ENCODE measurements around the gene NUDT16L1. TPM values are rescaled to one million over a fixed set of nuclear protein-coding genes. Genes with fewer than 3 reads are reported as not detected.

Gene NUDT16L1
- total RNA-seq, 2 experiments from 2014 or later, result 14.9 to 15.9 TPM

- H3K27ac ChIP-seq (ENCODE audit: low read depth, low read length, poor library complexity, severe bottlenecking), result no peak overlapping the region
- H3K9me3 ChIP-seq (ENCODE audit: low read length), result no peaks in the 10 kb centered on the region
- H3K4me1 ChIP-seq (ENCODE audit: insufficient read depth, low read length, poor library complexity, severe bottlenecking), result no peaks in the 10 kb centered on the region
- POLR2A ChIA-PET, result no interaction called here
- CTCF ChIA-PET (ENCODE audit: unreplicated experiment), result no interaction called here
- H3K9me2 ChIP-seq (ENCODE audit: insufficient read depth, low read length), result no peaks in the 10 kb centered on the region
- no peaks in the 10 kb centered on the region for H3K79me2 ChIP-seq (ENCODE audit: insufficient read depth, low read depth, low read length)
- H3K4me3 ChIP-seq (ENCODE audit: low read depth, low read length, poor library complexity, severe bottlenecking), result no peak overlapping the region
- no peak overlapping the region for H3K4me2 ChIP-seq (ENCODE audit: low read length)
- H2AFZ ChIP-seq (ENCODE audit: low read length), result no peak overlapping the region
- H4K20me1 ChIP-seq (ENCODE audit: insufficient read depth, low read length), result no peaks in the 10 kb centered on the region
- TF ChIP-seq EZH2phosphoT487 (IDR thresholded peaks at IDR 0.05; ENCODE audit: borderline replicate concordance, low read depth, low read length) (no peak), CTCF (conservative IDR thresholded peaks at IDR 0.05; ENCODE audit: low read length) (no peak)
- DNase-seq (ENCODE audit: low spot score), result no peak
- H3K36me3 ChIP-seq (ENCODE audit: insufficient read depth, low read length), result peaks cover 29% of the 10 kb centered on the region
- BruUV-seq (replicated peaks), result no TSS peak
- intact Hi-C loops (cut with micrococcal nuclease; ENCODE audit: unreplicated experiment), result no loop called here
Observed at GRCh38 chr16:4664538-4665418, 28.6 kb upstream of the NUDT16L1 start.

- Histone ChIP-seq H3K36me3 (ENCODE audit: insufficient read depth, low read length) (peaks cover 29% of the 10 kb centered on the region), H4K20me1 (ENCODE audit: insufficient read depth, low read length) (no peaks in the 10 kb centered on the region), H3K4me3 (ENCODE audit: low read depth, low read length, poor library complexity, severe bottlenecking) (no peak overlapping the region), H3K4me1 (ENCODE audit: insufficient read depth, low read length, poor library complexity, severe bottlenecking) (no peaks in the 10 kb centered on the region), H3K27ac (ENCODE audit: low read depth, low read length, poor library complexity, severe bottlenecking) (no peak overlapping the region), H3K9me2 (ENCODE audit: insufficient read depth, low read length) (no peaks in the 10 kb centered on the region), H3K4me2 (ENCODE audit: low read length) (no peak overlapping the region), H3K79me2 (ENCODE audit: insufficient read depth, low read depth, low read length) (no peaks in the 10 kb centered on the region), H2AFZ (ENCODE audit: low read length) (no peak overlapping the region), H3K9me3 (ENCODE audit: low read length) (no peaks in the 10 kb centered on the region)
- TF ChIP-seq CTCF (conservative IDR thresholded peaks at IDR 0.05; ENCODE audit: low read length) (no peak), EZH2phosphoT487 (IDR thresholded peaks at IDR 0.05; ENCODE audit: borderline replicate concordance, low read depth, low read length) (no peak)
- ChIA-PET POLR2A (no interaction called here), CTCF (ENCODE audit: unreplicated experiment) (no interaction called here)
- intact Hi-C loops (cut with micrococcal nuclease; ENCODE audit: unreplicated experiment), result no loop called here
- no TSS peak for BruUV-seq (replicated peaks)
- DNase-seq (ENCODE audit: low spot score), result no peak
Observed at GRCh38 chr16:4666537-4667202, 26.7 kb upstream of the NUDT16L1 start.
